Dedifferentiated amniotic fluid mesenchymal stem cell (primary cell): ENCODE measurements around the gene VPS26B.
A peak's percentile ranks its signal among the peaks of the same experiment; 100 is the strongest.
"Not testable (repeated sequence)": the region's sequence is repeated elsewhere in the genome, so short reads cannot be mapped to it uniquely, and the experiment has no call there.

Experiments
- DNase-seq: peaks from one replicate; pipeline ENCODE4 v3.0.0-alpha.2; 2016; ENCODE audit errors: extremely low spot score

The VPS26B gene

DNA sequence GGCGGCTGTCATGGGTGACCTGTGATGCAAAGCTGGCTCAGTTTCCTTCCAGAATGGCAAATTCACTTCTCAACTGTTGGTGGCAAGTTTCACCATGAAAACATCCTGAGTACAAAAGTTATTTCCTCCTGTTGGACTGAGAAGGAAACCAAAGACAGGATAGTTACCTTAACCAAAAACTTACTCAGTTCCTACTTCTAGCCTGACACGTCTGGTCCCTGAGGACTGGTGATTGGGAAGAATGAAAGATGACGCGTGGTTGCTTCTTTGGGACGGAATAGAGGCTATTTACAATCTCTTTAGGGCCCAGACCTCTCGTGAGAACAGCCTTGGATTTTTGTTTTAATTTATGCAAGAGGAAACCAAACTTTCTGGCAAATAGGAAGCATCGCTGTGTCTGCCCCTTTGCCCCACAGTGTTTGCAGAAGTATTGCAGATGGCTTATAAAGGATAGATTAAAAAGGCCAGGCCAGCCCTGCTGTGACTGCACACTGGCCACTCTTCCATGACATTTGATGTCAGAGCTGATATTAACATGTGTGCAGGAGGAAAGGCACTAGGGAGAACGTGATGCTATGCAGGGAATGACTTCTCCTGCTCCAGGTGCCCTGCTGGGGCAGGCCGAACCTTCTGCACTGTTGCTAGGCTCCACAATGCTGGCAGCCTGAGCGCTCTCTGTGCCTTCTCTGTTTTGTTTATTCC, 7.6 kb downstream of the VPS26B start:
- no peak for DNase-seq

- DNase-seq: no peak
Observed at GRCh38 chr11:134233729-134234179, 9.3 kb downstream of the VPS26B start.

GRCh38 chr11:134235399-134235798, 10.9 kb downstream of the VPS26B start:
- no peak for DNase-seq

DNA sequence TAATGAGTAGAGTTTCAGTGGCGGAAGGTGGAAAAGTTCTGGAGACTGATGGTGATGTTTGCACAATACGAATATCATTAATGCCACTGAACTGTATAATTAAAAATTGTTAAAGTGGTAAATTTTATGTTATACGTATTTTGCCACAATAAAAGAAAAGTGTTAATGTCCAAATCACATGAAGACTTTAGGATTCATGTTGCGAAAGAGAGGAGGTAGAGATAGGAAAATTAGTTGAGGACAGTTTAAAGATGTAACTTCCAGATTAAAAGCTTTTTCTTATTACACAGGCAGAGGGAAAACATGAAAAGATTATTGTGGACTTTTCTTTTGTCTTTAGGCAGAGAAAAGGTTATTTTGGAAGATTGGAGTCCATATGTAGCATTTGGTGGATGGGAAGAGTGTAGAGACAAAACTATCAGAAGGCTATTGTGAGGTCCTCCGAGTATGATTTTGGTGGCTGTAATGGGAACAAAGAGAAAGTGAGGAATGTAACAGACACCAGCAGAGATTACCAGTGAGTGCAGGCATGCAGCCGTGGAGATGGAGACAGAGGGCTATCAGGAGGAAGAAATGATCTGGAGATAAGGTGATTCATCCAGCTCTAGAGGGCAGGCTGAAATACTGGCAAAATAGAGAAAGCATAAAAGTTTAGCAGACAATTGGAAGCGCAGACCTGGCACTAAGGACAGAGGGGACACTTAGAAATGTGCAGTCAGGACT, 12.5 kb downstream of the VPS26B start:
- DNase-seq: no peak

DNA sequence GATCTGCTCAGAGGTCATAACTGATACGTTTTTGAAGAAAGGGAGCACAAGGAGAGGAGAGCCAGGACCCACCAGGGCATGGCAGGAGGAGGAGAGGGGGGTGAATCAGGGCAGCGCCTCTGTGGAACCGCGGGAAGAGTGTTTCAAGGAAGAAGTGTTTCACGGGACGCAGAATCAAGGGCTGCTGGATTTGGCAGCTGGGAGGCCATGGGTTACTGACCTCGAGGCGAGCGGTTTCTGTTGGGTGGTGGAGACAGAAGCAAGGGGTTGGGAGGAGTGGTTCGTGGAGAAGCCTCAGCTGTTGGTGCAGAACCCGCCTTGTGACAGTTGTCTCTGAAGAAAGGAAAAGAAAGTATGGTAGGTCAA, 13.1 kb downstream of the VPS26B start:
- no peak for DNase-seq

- no peak for DNase-seq
Observed at GRCh38 chr11:134238956-134239355, 14.5 kb downstream of the VPS26B start.

DNA sequence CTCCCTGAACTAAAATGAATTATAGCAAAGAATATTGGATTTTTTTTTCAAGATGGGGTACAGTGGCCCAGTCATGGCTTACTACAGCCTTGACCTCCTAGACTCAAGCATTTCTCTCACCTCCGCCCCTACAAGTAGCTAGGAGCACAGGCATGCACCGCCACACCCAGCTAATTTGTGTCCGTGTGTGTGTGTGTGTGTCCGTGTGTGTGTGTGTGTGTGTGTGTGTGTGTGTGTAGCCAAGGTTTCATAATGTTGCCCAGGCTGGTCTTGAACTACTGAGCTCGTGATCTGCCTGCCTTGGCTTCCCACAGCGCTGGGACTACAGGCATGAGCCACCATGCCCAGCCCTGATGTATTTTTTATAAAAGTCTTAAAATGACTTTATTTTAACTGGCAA, 16.1 kb downstream of the VPS26B start:
- no peak for DNase-seq

DNA sequence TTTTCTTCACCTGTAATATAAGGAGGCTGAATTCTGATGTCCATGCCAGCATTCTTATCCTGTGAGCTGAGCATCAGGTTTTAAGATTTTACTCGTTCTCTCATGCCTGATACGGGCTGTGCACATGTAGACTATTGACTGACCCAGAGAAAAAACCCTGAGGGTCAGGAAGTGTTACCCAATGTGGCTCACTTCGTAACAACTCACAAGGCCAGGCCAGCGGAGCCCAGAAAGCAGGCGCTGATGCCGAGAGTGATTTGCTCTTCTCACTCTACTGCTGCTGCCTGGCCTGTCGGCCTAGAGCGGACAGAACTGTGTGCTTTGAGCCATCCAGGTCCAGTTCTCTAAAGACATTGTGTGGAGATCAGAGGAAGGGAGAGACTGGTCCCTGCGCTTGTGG, 17.9 kb downstream of the VPS26B start:
- no peak for DNase-seq

GRCh38 chr11:134243913-134244312, 19.4 kb downstream of the VPS26B start:
- DNase-seq: no peak

- no peak for DNase-seq
Observed at GRCh38 chr11:134244593-134244992, 20.1 kb downstream of the VPS26B start.

GRCh38 chr11:134245434-134245833, 21.0 kb downstream of the VPS26B start:
- no peak for DNase-seq

- DNase-seq: no peak
Observed at GRCh38 chr11:134246100-134246499, 21.6 kb downstream of the VPS26B start.

- no peak for DNase-seq
Observed at GRCh38 chr11:134246678-134247077, 22.2 kb downstream of the VPS26B start.

- DNase-seq: no peak
Observed at GRCh38 chr11:134248910-134249480, 24.5 kb downstream of the VPS26B start.

DNA sequence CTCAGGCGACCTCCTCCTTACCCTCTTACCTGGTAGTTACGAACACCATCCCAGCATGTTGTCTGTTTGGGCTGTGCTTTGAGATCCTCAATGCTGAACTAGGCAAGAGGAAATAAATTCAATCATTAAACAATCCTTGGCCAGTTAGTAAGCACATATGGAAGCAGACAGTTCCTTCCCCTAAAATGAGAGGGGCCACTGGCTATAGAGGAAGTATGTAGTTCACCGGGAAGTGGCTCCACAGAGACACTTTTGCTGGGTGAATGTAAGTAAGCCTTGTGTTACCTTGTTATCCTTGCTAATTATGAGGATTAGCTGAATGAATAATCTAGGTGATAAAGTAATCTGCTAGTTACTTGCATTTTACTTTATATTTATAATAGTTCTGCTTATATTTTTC, 25.8 kb downstream of the VPS26B start:
- no peak for DNase-seq

- DNase-seq: no peak
Observed at GRCh38 chr11:134250675-134251074, 26.2 kb downstream of the VPS26B start.

DNA sequence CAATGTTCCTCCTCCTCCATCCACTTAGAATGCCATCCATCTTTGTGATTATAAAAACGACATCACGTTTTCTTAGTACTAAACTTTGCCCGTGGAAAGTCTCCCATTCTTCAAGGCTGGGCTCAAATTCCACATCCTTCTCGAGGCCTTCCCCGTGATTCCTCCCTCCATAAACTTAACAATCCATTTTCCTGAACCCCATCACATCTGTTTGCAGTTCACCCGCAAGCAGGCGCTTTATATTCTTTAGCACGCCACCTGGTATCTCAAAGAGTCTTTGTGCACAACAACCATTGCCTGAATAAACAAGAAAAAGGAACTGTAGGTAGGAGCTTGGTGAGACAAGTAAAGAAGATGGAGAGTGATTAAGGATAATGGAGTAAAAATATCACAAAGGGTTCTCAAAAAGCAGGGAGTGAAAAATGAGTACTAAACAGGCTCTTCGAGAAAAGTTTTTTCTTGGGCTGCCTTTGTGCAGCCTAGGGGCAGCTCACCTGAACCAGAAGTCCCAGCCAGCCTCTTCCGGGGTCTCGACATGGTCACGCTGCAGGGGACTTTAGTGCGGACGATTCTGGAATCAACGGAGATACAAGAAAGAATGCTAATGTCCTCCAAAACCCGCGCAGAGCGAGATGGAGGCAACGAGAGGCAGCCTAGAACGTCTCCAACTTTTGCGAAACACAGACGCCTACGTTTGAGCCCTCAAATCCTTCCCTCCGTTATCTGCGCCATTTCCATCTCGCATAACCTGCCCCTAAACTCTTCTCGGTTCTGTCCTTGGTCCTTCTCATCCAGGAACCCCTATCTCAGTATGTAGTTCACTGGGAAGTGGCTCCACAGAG, 28.1 kb downstream of the VPS26B start:
- peak; percentile 52 for DNase-seq

DNA sequence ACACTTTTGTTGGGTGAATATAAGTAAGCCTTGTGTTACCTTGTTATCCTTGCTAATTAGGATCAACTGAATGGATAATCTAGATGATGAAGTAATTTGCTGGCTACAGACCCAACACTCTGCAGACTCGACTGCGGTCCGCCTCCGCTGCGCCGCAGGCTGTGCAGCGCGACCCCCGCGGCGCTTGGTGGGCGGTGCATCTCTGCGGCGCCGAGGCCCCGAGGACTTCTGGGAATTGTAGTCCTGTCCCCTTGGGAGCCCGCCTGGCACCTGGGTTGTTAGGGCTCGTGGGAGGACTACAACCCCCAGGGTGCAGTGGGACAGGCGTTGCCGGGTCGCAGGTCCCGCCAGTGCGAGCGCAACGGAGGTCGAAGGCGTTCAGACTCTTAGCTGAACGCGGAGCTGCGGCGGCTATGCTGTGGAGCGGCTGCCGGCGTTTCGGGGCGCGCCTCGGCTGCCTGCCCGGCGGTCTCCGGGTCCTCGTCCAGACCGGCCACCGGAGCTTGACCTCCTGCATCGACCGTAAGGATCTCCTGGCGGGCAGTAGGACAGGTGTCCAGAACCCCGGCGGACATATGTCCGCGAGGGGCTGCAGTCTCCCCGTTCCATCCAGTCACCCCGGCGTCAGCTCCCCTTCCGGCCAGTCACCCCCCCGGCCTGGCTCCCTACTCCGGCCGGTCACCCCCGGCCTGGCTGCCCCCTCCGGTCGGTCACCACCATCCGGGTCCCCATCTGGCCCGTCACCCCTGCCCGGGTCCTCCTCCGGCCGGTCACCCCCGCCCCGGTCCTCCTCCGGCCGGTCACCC, 28.9 kb downstream of the VPS26B start, which contains the start of the genes ACAD8 and THYN1:
ACAD8 (plus strand) TSS at position 381 of the 806 bp plus-strand sequence; CDS start at position 414, 33 bp downstream.
THYN1 (minus strand) TSS at position 165 of the 806 bp plus-strand sequence. CDS start 470 bp downstream, outside the sequence.
- peak; percentile 95 for DNase-seq

DNA sequence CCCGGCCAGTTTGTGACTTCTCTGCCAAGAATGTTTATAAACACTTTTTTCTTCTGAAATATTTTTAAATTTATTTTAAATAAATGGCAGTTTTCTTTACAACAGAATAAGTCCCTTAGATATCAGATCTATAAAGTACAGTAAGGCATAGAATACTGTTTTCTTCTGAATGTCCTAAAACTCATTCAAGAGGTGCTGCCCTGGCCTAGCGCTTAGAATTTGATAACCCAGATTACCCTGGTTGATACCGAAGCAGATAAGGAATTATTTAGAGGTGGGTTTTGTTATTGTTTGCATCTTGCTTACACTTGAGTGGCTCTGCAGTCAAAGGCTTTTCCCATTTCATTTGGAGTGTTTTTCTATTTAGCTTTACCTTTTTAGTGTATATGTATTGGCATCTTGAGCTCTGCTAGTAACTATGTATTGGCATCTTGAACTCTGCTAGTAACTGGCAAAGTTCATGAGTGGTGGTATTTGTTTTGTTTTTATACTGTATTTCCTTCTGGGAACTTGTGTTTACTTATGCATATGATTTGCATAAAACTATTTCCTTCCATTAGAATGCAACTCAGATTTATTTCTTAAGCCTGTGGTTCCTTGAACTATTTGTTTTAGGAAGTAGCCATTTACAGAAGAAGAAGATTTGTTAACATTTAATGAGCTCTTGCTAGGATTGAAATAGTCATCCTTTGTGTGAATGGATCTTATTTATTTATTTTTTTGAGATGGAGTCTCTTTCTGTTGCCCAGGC, 30.1 kb downstream of the VPS26B start:
- DNase-seq: no peak

DNA sequence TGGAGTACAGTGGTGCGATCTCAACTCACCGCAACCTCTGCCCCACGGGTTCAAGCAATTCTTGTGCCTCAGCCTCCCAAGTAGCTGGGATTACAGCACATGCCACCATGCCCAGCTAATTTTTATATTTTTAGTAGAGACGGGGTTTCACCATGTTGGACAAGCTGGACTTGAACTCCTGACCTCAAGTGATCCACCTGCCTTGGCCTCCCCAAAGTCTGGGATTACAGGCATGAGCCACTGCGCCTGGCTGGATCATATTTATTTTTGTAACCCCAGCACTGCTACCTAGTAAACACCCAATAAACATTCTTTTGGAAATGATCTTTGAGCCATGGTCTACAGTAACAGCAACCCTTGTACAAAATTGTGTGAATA, 30.7 kb downstream of the VPS26B start:
- DNase-seq: not testable (repeated sequence)
